H1 (cell line): ENCODE measurements around the gene SBF1. TPM values are rescaled to one million over a fixed set of nuclear protein-coding genes. Genes with fewer than 3 reads are reported as not detected.

Experiments
- CTCF ChIA-PET: fragments of 300-600 bp; sonication (Branson Sonifier 250); formaldehyde crosslinking; loops from one replicate; lab custom pipeline; 2021; ENCODE audit not compliant: partially characterized antibody; lab: Charles Lee
- POLR2A ChIA-PET: fragments of 300-600 bp; sonication (Branson Sonifier 250); formaldehyde crosslinking; loops from one replicate; lab custom pipeline; 2021; ENCODE audit warnings: inconsistent platforms; ENCODE audit not compliant: partially characterized antibody; lab: Charles Lee
- DNase-seq, 2 experiments: peaks; one replicate each; pipeline versions ENCODE4 v3.0.0 to v3.0.0-alpha.2; 2010 to 2022; ENCODE audit warnings: low spot score in 2 of 2, low read depth in 1 of 2, mixed read lengths in 1 of 2
- FAIRE-seq: peaks from 2 replicates; lab custom pipeline; 2011; peaks lifted over from hg19 to GRCh38; lab: Jason Lieb, UNC
- H2AFZ ChIP-seq: 2 replicates; pipeline ENCODE4 v1.8.1; 2012; ENCODE audit warnings: low read length, inconsistent platforms
- H2AK5ac ChIP-seq: 2 replicates; pipeline ENCODE4 v1.6.1; 2013; ENCODE audit warnings: low read depth, low read length
- H2BK120ac ChIP-seq: replicated peaks from 2 replicates; pipeline ENCODE3; 2013; ENCODE audit warnings: low read depth, low read length, inconsistent platforms
- H2BK12ac ChIP-seq: 2 replicates; pipeline ENCODE4 v1.6.1; 2013; ENCODE audit warnings: low read depth, low read length
- H2BK15ac ChIP-seq: 2 replicates; pipeline ENCODE4 v1.6.1; 2013; ENCODE audit warnings: low read length
- H2BK20ac ChIP-seq: 2 replicates; pipeline ENCODE4 v1.6.1; 2013; ENCODE audit warnings: low read length
- H2BK5ac ChIP-seq: 2 replicates; pipeline ENCODE4 v1.6.1; 2013; ENCODE audit warnings: low read depth, low read length
- H3K14ac ChIP-seq: 2 replicates; pipeline ENCODE4 v1.6.1; 2013; ENCODE audit warnings: inconsistent platforms; ENCODE audit not compliant: insufficient read length
- H3K18ac ChIP-seq: 2 replicates; pipeline ENCODE4 v1.6.1; 2013; ENCODE audit warnings: low read length; ENCODE audit errors: extremely low read depth
- H3K23ac ChIP-seq: 2 replicates; pipeline ENCODE4 v1.6.1; 2013; ENCODE audit warnings: inconsistent platforms; ENCODE audit not compliant: insufficient read length
- H3K23me2 ChIP-seq: 2 replicates; pipeline ENCODE4 v1.6.1; 2013; ENCODE audit warnings: low read depth, low read length
- H3K27ac ChIP-seq: 2 replicates; pipeline ENCODE4 v1.6.1; 2011; ENCODE audit warnings: low read depth, low read length, inconsistent platforms
- H3K27me3 ChIP-seq, 4 experiments: replicated peaks in 1 of 4; 1 replicate in 1 of 4; 2 replicates in 3 of 4; pipeline versions ENCODE4 v1.6.1 to v1.8.1; 2011 to 2013; ENCODE audit warnings: low read length in 3 of 4, mild to moderate bottlenecking in 3 of 4, inconsistent platforms in 2 of 4, mixed read lengths in 2 of 4, moderate library complexity in 1 of 4; ENCODE audit not compliant: control insufficient read depth in 3 of 4, insufficient read depth in 3 of 4; ENCODE audit errors: extremely low read depth in 1 of 4
- H3K36me3 ChIP-seq, 4 experiments: 2 replicates each; pipeline versions ENCODE4 v1.6.1 to v1.8.1; 2011 to 2013; ENCODE audit warnings: mild to moderate bottlenecking in 4 of 4, low read length in 3 of 4, moderate library complexity in 2 of 4, control low read depth in 1 of 4, inconsistent platforms in 1 of 4; ENCODE audit not compliant: insufficient read depth in 4 of 4, control insufficient read depth in 2 of 4
- H3K4ac ChIP-seq: replicated peaks from 2 replicates; pipeline ENCODE3; 2013; ENCODE audit warnings: low read length, low read depth, mixed read lengths, inconsistent platforms; ENCODE audit not compliant: insufficient read length
- H3K4me1 ChIP-seq, 4 experiments: replicated peaks in 1 of 4; 1 replicate in 1 of 4; 2 replicates in 3 of 4; pipeline versions ENCODE4 v1.6.1 to v1.8.1; 2011 to 2013; ENCODE audit warnings: low read length in 3 of 4, inconsistent platforms in 2 of 4, mixed read lengths in 1 of 4; ENCODE audit not compliant: insufficient read depth in 4 of 4, control insufficient read depth in 3 of 4
- H3K4me2 ChIP-seq, 2 experiments: 2 replicates each; pipeline versions ENCODE4 v1.6.1 to v1.8.1; 2011 to 2013; ENCODE audit warnings: low read depth in 2 of 2, low read length in 2 of 2, control low read depth in 1 of 2, inconsistent platforms in 1 of 2, mild to moderate bottlenecking in 1 of 2; ENCODE audit not compliant: insufficient read depth in 1 of 2
- H3K4me3 ChIP-seq, 4 experiments: fragments of 200-600, 300-600 bp in 1 of 4; sonication (generic), shearing (Covaris generic), sonication (Bioruptor Twin) in 1 of 4; 2 replicates each; pipeline versions ENCODE4 v1.5.1 to v1.8.1; 2011 to 2016; ENCODE audit warnings: low read length in 4 of 4, low read depth in 3 of 4, control low read depth in 2 of 4, inconsistent platforms in 2 of 4, mild to moderate bottlenecking in 2 of 4, mixed read lengths in 1 of 4, moderate library complexity in 1 of 4; ENCODE audit not compliant: insufficient read depth in 2 of 4; ENCODE audit errors: extremely low read depth in 1 of 4
- H3K56ac ChIP-seq: replicated peaks from 2 replicates; pipeline ENCODE3; 2013; ENCODE audit warnings: low read depth, mild to moderate bottlenecking, mixed read lengths, low read length, inconsistent platforms; ENCODE audit not compliant: insufficient read length
- H3K79me1 ChIP-seq: 2 replicates; pipeline ENCODE4 v1.6.1; 2013; ENCODE audit warnings: low read depth, low read length, control low read depth
- H3K79me2 ChIP-seq, 2 experiments: 2 replicates each; pipeline versions ENCODE4 v1.6.1 to v1.8.1; 2012 to 2013; ENCODE audit warnings: low read length in 2 of 2, mild to moderate bottlenecking in 2 of 2, inconsistent platforms in 1 of 2; ENCODE audit not compliant: insufficient read depth in 2 of 2, control insufficient read depth in 1 of 2
- H3K9ac ChIP-seq, 4 experiments: replicated peaks in 1 of 4; 1 replicate in 1 of 4; 2 replicates in 3 of 4; pipeline versions ENCODE4 v1.6.1 to v1.8.1; 2011 to 2013; ENCODE audit warnings: low read depth in 3 of 4, low read length in 3 of 4, control low read depth in 2 of 4, mild to moderate bottlenecking in 2 of 4, moderate library complexity in 2 of 4, inconsistent platforms in 1 of 4; ENCODE audit errors: extremely low read depth in 1 of 4
- H3K9me3 ChIP-seq, 2 experiments: 2 replicates each; pipeline versions ENCODE4 v1.6.1 to v1.8.1; 2012 to 2013; ENCODE audit warnings: mild to moderate bottlenecking in 2 of 2, moderate library complexity in 2 of 2, control low read depth in 1 of 2, inconsistent platforms in 1 of 2, low read depth in 1 of 2, low read length in 1 of 2, mixed read lengths in 1 of 2; ENCODE audit not compliant: insufficient read depth in 2 of 2
- H4K20me1 ChIP-seq, 2 experiments: replicated peaks in 1 of 2; 2 replicates each; pipeline versions ENCODE3 to v1.8.1; 2011 to 2013; ENCODE audit warnings: inconsistent platforms in 2 of 2, low read length in 2 of 2, mild to moderate bottlenecking in 1 of 2; ENCODE audit not compliant: insufficient read depth in 2 of 2, control insufficient read depth in 1 of 2
- H4K5ac ChIP-seq: 2 replicates; pipeline ENCODE4 v1.6.1; 2013; ENCODE audit warnings: low read length, low read depth, mixed read lengths, inconsistent platforms; ENCODE audit not compliant: insufficient read length
- H4K8ac ChIP-seq: 2 replicates; pipeline ENCODE4 v1.8.0; 2013; ENCODE audit warnings: mild to moderate bottlenecking, moderate library complexity, low read length, inconsistent platforms; ENCODE audit not compliant: insufficient read depth; ENCODE audit errors: extremely low read depth
- H4K91ac ChIP-seq: replicated peaks from 2 replicates; pipeline ENCODE3; 2013; ENCODE audit warnings: low read length, mixed read lengths, inconsistent platforms; ENCODE audit not compliant: insufficient read length
- ASH2L ChIP-seq: fragments of 200-600, 300-600 bp; sonication (generic); IDR thresholded peaks from one replicate; pipeline ENCODE4 v1.7.1; 2017; ENCODE audit warnings: low read length
- BRCA1 ChIP-seq: IDR thresholded peaks from 2 replicates; pipeline ENCODE4 v1.6.1; 2012; ENCODE audit warnings: low read depth, low read length, improper control_type of control experiment
- CEBPB ChIP-seq: IDR thresholded peaks from 2 replicates; pipeline ENCODE4 v1.6.1; 2012; ENCODE audit warnings: low read depth, low read length
- EGR1 ChIP-seq: IDR thresholded peaks from 2 replicates; pipeline ENCODE4 v1.6.1; 2011; ENCODE audit warnings: low read depth, low read length, borderline replicate concordance
- HDAC2 ChIP-seq, 2 experiments: fragments of 300-600 bp in 1 of 2; sonication (generic) in 1 of 2; IDR thresholded peaks; 2 replicates each; pipeline ENCODE4 v1.6.1; 2011 to 2012; ENCODE audit warnings: low read depth in 2 of 2, low read length in 2 of 2, mild to moderate bottlenecking in 2 of 2, moderate library complexity in 2 of 2, borderline replicate concordance in 1 of 2, inconsistent platforms in 1 of 2
- JUN ChIP-seq: IDR thresholded peaks from 2 replicates; pipeline ENCODE4 v1.6.1; 2011; ENCODE audit warnings: low read depth, mild to moderate bottlenecking, improper control_type of control experiment, low read length
- KDM1A ChIP-seq: fragments of 200-600, 300-600 bp; sonication (generic); IDR thresholded peaks from 2 replicates; pipeline ENCODE4 v1.7.1; 2016; ENCODE audit warnings: mild to moderate bottlenecking, low read length, borderline replicate concordance
- MAFK ChIP-seq: IDR thresholded peaks from 2 replicates; pipeline ENCODE4 v1.6.1; 2012; ENCODE audit warnings: low read depth, mild to moderate bottlenecking, improper control_type of control experiment, low read length
- PHF8 ChIP-seq: fragments of 200-600 bp; sonication (generic); conservative IDR thresholded peaks from 2 replicates; pipeline ENCODE4 v1.7.1; 2012; ENCODE audit warnings: low read depth, mild to moderate bottlenecking, inconsistent platforms, low read length, moderate library complexity
- SIRT6 ChIP-seq: IDR thresholded peaks from one replicate; pipeline ENCODE4 v1.7.1; 2012; ENCODE audit warnings: low read length, inconsistent platforms
- SP1 ChIP-seq: IDR thresholded peaks from 2 replicates; pipeline ENCODE4 v1.6.1; 2011; ENCODE audit warnings: low read depth, low read length
- SP4 ChIP-seq: IDR thresholded peaks from 2 replicates; pipeline ENCODE4 v1.6.1; 2012; ENCODE audit warnings: low read length, inconsistent platforms
- ZNF274 ChIP-seq: IDR thresholded peaks from 2 replicates; pipeline ENCODE4 v1.7.0; 2012; ENCODE audit warnings: low read length, borderline replicate concordance; ENCODE audit errors: extremely low read depth
- WGBS, 2 experiments: shearing (Covaris generic) in 1 of 2; methylation state at CpG; one replicate each; pipeline versions ENCODE4 v1.1.6 to v1.1.7; 2013 to 2015; ENCODE audit warnings: low lambda C conversion rate in 2 of 2, mixed read lengths in 2 of 2, inconsistent platforms in 1 of 2, low coverage in 1 of 2, missing lambda C conversion rate in 1 of 2; ENCODE audit not compliant: insufficient replicate concordance in 2 of 2, insufficient coverage in 1 of 2, insufficient read length in 1 of 2; ENCODE audit errors: extremely low coverage in 1 of 2, missing lambda C conversion rate in 1 of 2; 5-methylcytosine and 5-hydroxymethylcytosine counted together
- polyA plus RNA-seq, 7 experiments: library from polyadenylated mRNA; depleted of rRNA in 3 of 7; stranded (reverse) in 5 of 7; unstranded in 2 of 7; fragments of >200 nt in 5 of 7; fragments of 200-250 nt in 2 of 7; gene quantifications; 1 replicate in 5 of 7; 2 replicates in 1 of 7; 4 replicates in 1 of 7; pipeline versions ENCODE4 v1.2.1 to v1.2.3, GENCODE V29; 2011 to 2013; ENCODE audit warnings: missing spikeins in 2 of 7, mixed read lengths in 2 of 7
- total RNA-seq: library from RNA; stranded (reverse); fragmentation: NEBNext Ultra II Directional; extraction: Animal tissue kit (Norgen Biotek cat#: 25700); gene quantifications from 2 replicates; pipeline ENCODE4 v1.2.1, GENCODE V29; 2021
- TF ChIP-seq, protein P1 (sequence below): IDR thresholded peaks from 2 replicates; pipeline ENCODE4 v1.6.1; 2012; ENCODE audit warnings: inconsistent platforms

Gene SBF1
- total and polyA plus RNA-seq, 2 of the 8 experiments (the other 6 are each of a cell fraction or from before 2014, with no cell fraction given): 29.1 to 71.5 TPM

DNA sequence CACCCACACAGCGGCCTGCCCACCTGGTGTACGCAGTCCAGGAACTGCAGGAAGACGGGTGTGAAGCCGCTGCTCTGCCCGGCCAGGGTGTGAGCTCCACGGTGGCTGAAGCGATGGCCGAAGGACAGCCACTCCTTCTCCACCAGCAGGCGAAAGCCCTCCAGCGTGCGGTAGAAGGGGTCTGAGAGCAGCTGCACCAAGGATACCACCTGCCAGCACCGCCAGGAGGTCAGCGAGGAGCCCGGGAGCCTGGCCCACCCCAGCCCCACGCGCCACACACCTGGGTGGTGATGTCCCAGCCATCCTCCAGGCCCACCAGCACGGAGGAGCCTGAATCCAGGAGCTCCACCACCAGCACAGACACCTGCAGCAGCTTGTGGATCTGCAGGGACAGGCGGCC, 19.6 kb downstream of the SBF1 start:
- Histone ChIP-seq H3K27ac (no peak overlapping the region), H3K79me2 (no peaks in the 10 kb centered on the region), H3K36me3 (peaks cover 10 to 42% (median 22%) of the 10 kb centered on the region in 4 experiments), H2AK5ac (no peak overlapping the region), H3K4me2 (no peak overlapping the region), H3K79me1 (no peaks in the 10 kb centered on the region), H3K9ac (no peak overlapping the region)
- no peak for TF ChIP-seq JUN
- TF ChIP-seq EGR1: no peak
- no peak for TF ChIP-seq MAFK
- no peak for TF ChIP-seq PHF8
- TF ChIP-seq BRCA1: no peak
- TF ChIP-seq, protein P1, sequence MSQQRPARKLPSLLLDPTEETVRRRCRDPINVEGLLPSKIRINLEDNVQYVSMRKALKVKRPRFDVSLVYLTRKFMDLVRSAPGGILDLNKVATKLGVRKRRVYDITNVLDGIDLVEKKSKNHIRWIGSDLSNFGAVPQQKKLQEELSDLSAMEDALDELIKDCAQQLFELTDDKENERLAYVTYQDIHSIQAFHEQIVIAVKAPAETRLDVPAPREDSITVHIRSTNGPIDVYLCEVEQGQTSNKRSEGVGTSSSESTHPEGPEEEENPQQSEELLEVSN: no peak
- TF ChIP-seq SP4: no peak
- no peak for TF ChIP-seq ZNF274
- TF ChIP-seq SIRT6: no peak
- no peak for TF ChIP-seq KDM1A
- no peak for TF ChIP-seq SP1
- no peak for TF ChIP-seq ASH2L
- no peak for TF ChIP-seq CEBPB
- no peak for TF ChIP-seq HDAC2 (IDR thresholded peaks at IDR 0.05; ENCODE audit: borderline replicate concordance in 1 of 2, low read depth in 2 of 2, low read length in 2 of 2)
- TF ChIP-seq, all 59 proteins: peak for 0
- Histone ChIP-seq H2AFZ (no peak overlapping the region), H2BK5ac (no peak overlapping the region), H4K20me1 (peaks cover 10 to 18% of the 10 kb centered on the region in 2 experiments), H3K9me3 (no peaks in the 10 kb centered on the region), H4K5ac (no peak overlapping the region), H2BK15ac (no peak overlapping the region), H3K27me3 (no peaks in the 10 kb centered on the region; a peak in 1 of 7 replicates), H3K4ac (no peak overlapping the region), H4K91ac (no peak overlapping the region), H2BK120ac (no peak overlapping the region), H4K8ac (no peak overlapping the region), H3K56ac (no peak overlapping the region), H3K14ac (no peak overlapping the region), H3K4me3 (no peak overlapping the region), H3K23ac (no peak overlapping the region), H2BK20ac (no peak overlapping the region), H2BK12ac (no peak overlapping the region), H3K23me2 (no peaks in the 10 kb centered on the region), H3K4me1 (no peaks in the 10 kb centered on the region), H3K18ac (no peak overlapping the region)
- DNase-seq (no peak), FAIRE-seq (no peak)
- 93% methylated on average over 8 of the region's 18 CpGs; no CpG with 5 or more reads in 1 of the 2 experiments for WGBS, 2 experiments
- POLR2A ChIA-PET: interaction anchor here (0.9 to 1.8 kb wide), 2 partner anchors 14 to 16 kb away, joined by 3 to 4 read pairs; no protein-coding TSS in a partner anchor
- CTCF ChIA-PET: interaction anchor here (3.1 to 6.0 kb wide), 2 partner anchors 15 to 42 kb away, joined by 21 to 60 read pairs; no protein-coding TSS in a partner anchor
